NCI-H2107 (cell line): ENCODE measurements around the gene ZNF565.
"Not testable (repeated sequence)": the region's sequence is repeated elsewhere in the genome, so short reads cannot be mapped to it uniquely, and the experiment has no call there.

Experiments used
- DNase-seq: peaks from one replicate; lab custom pipeline; 2025; lab: John Stamatoyannopoulos, UW

ZNF565 gene

GRCh38 chr19:36214386-36215275 lies at the start of gene ZNF565, which contains the start of gene ZNF146:
Gene ZNF565 (minus strand): TSS chr19:36214665. CDS start chr19:36201985, 12,680 bp downstream.
Gene ZNF146 (plus strand): TSS chr19:36215106. CDS start chr19:36236441, 21,335 bp downstream.
- DNase-seq = peak; percentile 91

GRCh38 chr19:36259211-36259610 lies 44.7 kb upstream of the ZNF565 start:
- DNase-seq = no peak

- DNase-seq = no peak
Measured at GRCh38 chr19:36258028-36258875, 43.8 kb upstream of the ZNF565 start.

GRCh38 chr19:36257520-36257876 lies 43.0 kb upstream of the ZNF565 start:
- no peak for DNase-seq

GRCh38 chr19:36256853-36257519 lies 42.5 kb upstream of the ZNF565 start:
- DNase-seq = no peak

GRCh38 chr19:36256064-36256463 lies 41.6 kb upstream of the ZNF565 start:
- no peak for DNase-seq

- DNase-seq = no peak
Measured at GRCh38 chr19:36255316-36255715, 40.9 kb upstream of the ZNF565 start.

GRCh38 chr19:36254848-36255247 lies 40.4 kb upstream of the ZNF565 start:
- no peak for DNase-seq

GRCh38 chr19:36252047-36252446 lies 37.6 kb upstream of the ZNF565 start:
- no peak for DNase-seq

- no peak for DNase-seq
Measured at GRCh38 chr19:36246006-36246481, 31.6 kb upstream of the ZNF565 start.

GRCh38 chr19:36245210-36246005 lies 30.9 kb upstream of the ZNF565 start:
- DNase-seq = no peak

- no peak for DNase-seq
Measured at GRCh38 chr19:36244066-36244465, 29.6 kb upstream of the ZNF565 start.

GRCh38 chr19:36236946-36237310 lies 22.5 kb upstream of the ZNF565 start:
- DNase-seq = no peak

GRCh38 chr19:36236304-36236945 lies 22.0 kb upstream of the ZNF565 start:
- DNase-seq = no peak

GRCh38 chr19:36233626-36234025 lies 19.2 kb upstream of the ZNF565 start:
- not testable (repeated sequence) for DNase-seq

GRCh38 chr19:36225219-36225892 lies 10.9 kb upstream of the ZNF565 start:
- DNase-seq = no peak

GRCh38 chr19:36222503-36222902 lies 8.0 kb upstream of the ZNF565 start:
- no peak for DNase-seq

GRCh38 chr19:36221474-36221873 lies 7.0 kb upstream of the ZNF565 start:
- DNase-seq = no peak

GRCh38 chr19:36215276-36216123 lies 1.0 kb upstream of the ZNF565 start:
- DNase-seq = no peak
